ENCODE data around the gene DIDO1.

- no peak for TF ChIP-seq SIX5 (IDR thresholded peaks at IDR 0.05; ENCODE audit: borderline replicate concordance in 1 of 2, insufficient read depth in 1 of 2, low read depth in 1 of 2, low read length in 2 of 2)
- no peak for TF ChIP-seq FOXJ2 (tag; IDR thresholded peaks at IDR 0.05)
Measured at GRCh38 chr20:62896526-62896925, 29.8 kb downstream of the DIDO1 start.

All from K562 (cell line).